Measurements from ENCODE around the gene ODC1. TPM values are rescaled to one million over a fixed set of nuclear protein-coding genes. Genes with fewer than 3 reads are reported as not detected.

ODC1 gene
- total RNA-seq = 34.9 TPM

GRCh38 chr2:10447895-10448575 is at the start of gene ODC1:
Gene ODC1, minus strand, starts transcription at chr2:10448327. Its CDS starts 3,295 bp downstream, at chr2:10445032.
- H3K27ac ChIP-seq = peak within 1 kb of the TSS; percentile 89

DNA sequence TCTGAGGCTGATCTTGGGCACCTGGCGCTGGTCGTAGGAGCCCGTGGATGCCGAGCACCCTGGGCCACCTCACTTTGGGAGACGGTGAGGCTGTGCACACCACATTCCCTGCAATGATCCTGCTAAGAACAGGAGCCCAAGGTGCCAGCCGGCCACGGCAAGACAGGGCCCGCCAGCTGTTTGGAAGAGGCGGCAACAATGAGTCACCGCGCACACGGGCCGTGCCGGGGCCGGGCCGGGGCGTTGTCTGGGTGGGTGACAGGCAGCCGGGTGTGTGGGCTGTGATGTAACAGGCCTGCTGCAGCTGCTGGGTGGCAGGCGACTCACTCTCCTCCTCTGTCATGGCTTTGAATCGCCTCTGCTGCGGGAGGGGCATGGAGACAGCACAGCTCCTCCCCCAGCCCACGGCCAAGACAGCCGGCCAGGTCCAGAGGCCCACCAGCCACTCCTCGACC is 49.7 kb upstream of the ODC1 start:
- no peak overlapping the region for H3K27ac ChIP-seq
- DNase-seq (ENCODE audit: extremely low spot score in 2 of 2) = peak; percentile 83 to 96
- intact Hi-C loops (cut with DNase I) = no loop called here
- H3K36me3 ChIP-seq = no peaks in the 10 kb centered on the region
- TF ChIP-seq CTCF (IDR thresholded peaks at IDR 0.05) (no peak), POLR2A (IDR thresholded peaks at IDR 0.05) (no peak), POLR2AphosphoS5 (IDR thresholded peaks at IDR 0.05; ENCODE audit: insufficient read depth in 1 of 2, low read depth in 1 of 2) (peak; percentile 51 to 70)
- no peaks in the 10 kb centered on the region for H3K27me3 ChIP-seq
- no peaks in the 10 kb centered on the region for H3K9me3 ChIP-seq
- no peak overlapping the region for H3K4me3 ChIP-seq
- H3K4me1 ChIP-seq = peaks cover 17% of the 10 kb centered on the region

More at GRCh38 chr2:10447895-10448575, at the start of gene ODC1:
- DNase-seq (ENCODE audit: extremely low spot score in 2 of 2) = no peak
- Histone ChIP-seq H3K4me3 (peak within 1 kb of the TSS; percentile 54 to 73), H3K36me3 (peaks cover 0 to 19% of the 10 kb centered on the region in 2 donors), H3K9me3 (no peaks in the 10 kb centered on the region), H3K4me1 (peaks cover 53% of the 10 kb centered on the region), H3K27me3 (no peaks in the 10 kb centered on the region)
- intact Hi-C loops (cut with DNase I) = no loop called here
- TF ChIP-seq CTCF (IDR thresholded peaks at IDR 0.05) = no peak
- TF ChIP-seq POLR2A (IDR thresholded peaks at IDR 0.05) = peak in 1 of 2 donors; percentile 38
- no peak for TF ChIP-seq POLR2AphosphoS5 (IDR thresholded peaks at IDR 0.05; ENCODE audit: insufficient read depth in 1 of 2, low read depth in 1 of 2)

GRCh38 chr2:10495988-10496313 is 47.8 kb upstream of the ODC1 start:
- Histone ChIP-seq H3K9me3 (no peaks in the 10 kb centered on the region), H3K27ac (no peak overlapping the region), H3K27me3 (no peaks in the 10 kb centered on the region), H3K4me3 (no peak overlapping the region), H3K36me3 (no peaks in the 10 kb centered on the region), H3K4me1 (peaks cover 17% of the 10 kb centered on the region)
- DNase-seq (ENCODE audit: extremely low spot score in 2 of 2) = peak; percentile 64 to 70
- TF ChIP-seq POLR2AphosphoS5 (IDR thresholded peaks at IDR 0.05; ENCODE audit: insufficient read depth in 1 of 2, low read depth in 1 of 2) (no peak), POLR2A (IDR thresholded peaks at IDR 0.05) (no peak), CTCF (IDR thresholded peaks at IDR 0.05) (no peak)
- intact Hi-C loops (cut with DNase I) = no loop called here

GRCh38 chr2:10495311-10495987 is 47.3 kb upstream of the ODC1 start:
- H3K27me3 ChIP-seq = no peaks in the 10 kb centered on the region
- TF ChIP-seq CTCF (IDR thresholded peaks at IDR 0.05) (no peak), POLR2A (IDR thresholded peaks at IDR 0.05) (no peak), POLR2AphosphoS5 (IDR thresholded peaks at IDR 0.05; ENCODE audit: insufficient read depth in 1 of 2, low read depth in 1 of 2) (no peak)
- intact Hi-C loops (cut with DNase I) = no loop called here
- no peaks in the 10 kb centered on the region for H3K9me3 ChIP-seq
- no peaks in the 10 kb centered on the region for H3K36me3 ChIP-seq
- peak; percentile 37 to 81 for DNase-seq (ENCODE audit: extremely low spot score in 2 of 2)
- no peak overlapping the region for H3K27ac ChIP-seq
- H3K4me1 ChIP-seq = peaks cover 17% of the 10 kb centered on the region
- no peak overlapping the region for H3K4me3 ChIP-seq
